GM12875 (cell line): ENCODE results near the gene TMCC1.
"Not testable (repeated sequence)": the region's sequence is repeated elsewhere in the genome, so short reads cannot be mapped to it uniquely, and the experiment has no call there.

Source experiments
- H3K4me3 ChIP-seq: one replicate; pipeline ENCODE4 v1.5.1; 2011; ENCODE audit warnings: low read depth, low read length, control low read depth
- TF ChIP-seq, protein P1 (sequence below): IDR thresholded peaks from 2 replicates; pipeline ENCODE4 v1.5.1; 2011; ENCODE audit warnings: low read depth, mild to moderate bottlenecking, control low read depth, inconsistent platforms, low read length, moderate library complexity, borderline replicate concordance; ENCODE audit not compliant: insufficient read depth

The TMCC1 gene

DNA sequence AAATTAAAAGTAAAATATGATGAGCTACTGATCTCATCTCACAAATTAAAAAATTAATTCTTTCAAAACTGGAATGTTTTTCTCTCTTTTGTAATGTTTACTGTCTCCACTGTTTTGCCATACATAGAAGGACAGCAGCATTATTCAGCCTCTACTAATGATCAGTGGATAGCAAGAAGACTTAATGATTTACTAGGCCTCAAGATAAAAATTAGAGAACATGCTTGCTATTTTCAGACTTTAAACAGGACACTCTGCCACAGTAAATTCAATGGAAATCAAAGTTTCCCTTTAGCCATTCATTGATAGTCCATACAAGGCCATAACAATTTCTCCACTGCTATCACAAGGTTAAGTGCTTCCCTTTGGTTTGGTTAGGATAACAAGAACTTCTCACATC is 129.4 kb downstream of the TMCC1 start:
- TF ChIP-seq, protein P1, sequence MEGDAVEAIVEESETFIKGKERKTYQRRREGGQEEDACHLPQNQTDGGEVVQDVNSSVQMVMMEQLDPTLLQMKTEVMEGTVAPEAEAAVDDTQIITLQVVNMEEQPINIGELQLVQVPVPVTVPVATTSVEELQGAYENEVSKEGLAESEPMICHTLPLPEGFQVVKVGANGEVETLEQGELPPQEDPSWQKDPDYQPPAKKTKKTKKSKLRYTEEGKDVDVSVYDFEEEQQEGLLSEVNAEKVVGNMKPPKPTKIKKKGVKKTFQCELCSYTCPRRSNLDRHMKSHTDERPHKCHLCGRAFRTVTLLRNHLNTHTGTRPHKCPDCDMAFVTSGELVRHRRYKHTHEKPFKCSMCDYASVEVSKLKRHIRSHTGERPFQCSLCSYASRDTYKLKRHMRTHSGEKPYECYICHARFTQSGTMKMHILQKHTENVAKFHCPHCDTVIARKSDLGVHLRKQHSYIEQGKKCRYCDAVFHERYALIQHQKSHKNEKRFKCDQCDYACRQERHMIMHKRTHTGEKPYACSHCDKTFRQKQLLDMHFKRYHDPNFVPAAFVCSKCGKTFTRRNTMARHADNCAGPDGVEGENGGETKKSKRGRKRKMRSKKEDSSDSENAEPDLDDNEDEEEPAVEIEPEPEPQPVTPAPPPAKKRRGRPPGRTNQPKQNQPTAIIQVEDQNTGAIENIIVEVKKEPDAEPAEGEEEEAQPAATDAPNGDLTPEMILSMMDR = no peak
- H3K4me3 ChIP-seq = no peak overlapping the region

GRCh38 chr3:129758785-129759320 is 134.7 kb downstream of the TMCC1 start:
- TF ChIP-seq, protein P1 = no peak

DNA sequence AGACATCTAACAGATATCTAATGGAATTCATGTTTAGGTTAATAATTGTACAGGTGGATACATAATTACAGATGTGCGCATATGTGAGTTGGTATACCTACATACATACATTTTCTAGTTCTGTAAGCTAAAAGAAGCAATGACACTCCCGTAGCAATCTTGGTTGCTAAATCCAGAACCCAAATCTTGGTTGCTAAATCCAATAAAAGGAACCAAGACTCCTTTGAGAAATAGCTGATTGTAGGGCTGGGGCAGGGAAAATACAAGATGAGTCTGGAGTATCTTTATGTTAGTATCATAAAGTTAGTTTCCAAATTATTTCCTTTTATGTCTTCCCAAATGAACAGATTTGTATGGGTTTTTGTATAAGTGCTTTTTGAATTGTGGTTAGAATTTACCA is 135.2 kb downstream of the TMCC1 start:
- TF ChIP-seq, protein P1 = no peak
- H3K4me3 ChIP-seq = no peak overlapping the region

More at GRCh38 chr3:129758785-129759320, 134.7 kb downstream of the TMCC1 start:
- H3K4me3 ChIP-seq = no peak overlapping the region

DNA sequence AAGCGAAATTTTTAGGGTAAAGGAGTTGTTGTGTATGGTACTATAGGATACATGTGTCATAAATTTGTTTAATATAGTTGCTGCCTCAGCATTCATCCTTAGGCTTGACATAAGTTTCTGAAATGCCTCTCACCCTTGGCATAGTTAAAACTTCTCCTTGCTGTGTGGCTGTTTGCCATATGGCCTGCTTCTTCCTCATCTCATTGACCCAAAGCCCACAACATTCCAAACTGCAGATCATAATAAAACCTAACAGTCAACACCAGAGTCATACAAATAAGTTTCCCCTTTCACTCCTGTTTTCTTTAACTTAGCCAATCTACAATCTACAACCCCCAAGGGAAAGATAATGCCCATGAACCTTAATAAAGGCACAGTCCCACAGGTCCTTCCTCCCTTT is 136.6 kb downstream of the TMCC1 start:
- TF ChIP-seq, protein P1 = no peak
- H3K4me3 ChIP-seq = no peak overlapping the region

GRCh38 chr3:129751105-129751504 is 142.4 kb downstream of the TMCC1 start:
- H3K4me3 ChIP-seq = not testable (repeated sequence)

- H3K4me3 ChIP-seq = no peak overlapping the region
- TF ChIP-seq, protein P1 = no peak
Measured at GRCh38 chr3:129749692-129750091, 143.8 kb downstream of the TMCC1 start.

DNA sequence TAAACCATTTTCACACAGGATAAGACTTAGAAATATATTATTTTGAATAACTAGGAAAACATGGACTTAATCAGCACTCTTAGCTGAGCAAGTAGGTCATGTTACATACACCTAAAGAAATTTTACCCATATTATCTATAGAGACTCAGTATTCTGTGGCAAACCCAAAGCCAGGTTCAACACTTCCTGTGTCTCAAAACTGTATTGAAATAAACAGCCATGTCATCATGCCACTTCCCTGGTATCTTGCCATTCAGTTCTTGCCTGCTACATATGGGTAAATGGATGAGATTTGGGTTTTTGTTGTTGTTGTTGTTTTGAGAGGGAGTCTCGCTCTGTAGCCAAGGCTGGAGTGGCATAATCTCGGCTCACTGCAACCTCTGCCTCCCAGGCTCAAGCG is 145.5 kb downstream of the TMCC1 start:
- H3K4me3 ChIP-seq = no peak overlapping the region
- TF ChIP-seq, protein P1 = no peak

DNA sequence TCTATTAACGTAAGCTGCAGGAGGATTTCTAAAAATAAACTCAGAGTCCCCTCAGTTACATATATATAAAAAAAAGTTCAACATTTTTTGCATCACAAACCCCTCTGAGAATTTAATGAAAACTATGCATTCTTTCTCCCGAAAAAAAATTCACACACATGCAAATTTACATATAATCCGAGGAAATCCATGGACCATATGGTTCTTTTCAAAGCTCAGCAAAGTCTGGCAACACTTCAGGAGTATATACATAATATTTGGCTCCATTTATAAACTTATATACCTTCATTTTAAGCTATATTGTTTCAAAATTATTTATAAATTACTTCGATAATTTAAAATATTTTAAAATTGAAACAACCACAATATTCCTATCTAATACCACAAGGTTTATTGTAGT is 146.4 kb downstream of the TMCC1 start:
- TF ChIP-seq, protein P1 = no peak
- no peak overlapping the region for H3K4me3 ChIP-seq
